Mucosa of stomach (tissue), 1 donor: ENCODE results near the gene LST1.
"Not testable (repeated sequence)": the region's sequence is repeated elsewhere in the genome, so short reads cannot be mapped to it uniquely, and the experiment has no call there.

Experiments used
- H3K27me3 ChIP-seq: one replicate; pipeline ENCODE4 v1.7.0; 2013; ENCODE audit warnings: mild to moderate bottlenecking, low read length; ENCODE audit not compliant: control insufficient read depth, insufficient read depth
- H3K36me3 ChIP-seq: one replicate; pipeline ENCODE4 v1.7.0; 2013; ENCODE audit warnings: low read length; ENCODE audit not compliant: control insufficient read depth, insufficient read depth
- H3K4me1 ChIP-seq: one replicate; pipeline ENCODE4 v1.7.0; 2013; ENCODE audit warnings: mild to moderate bottlenecking, low read length; ENCODE audit not compliant: control insufficient read depth, insufficient read depth
- H3K4me3 ChIP-seq: one replicate; pipeline ENCODE4 v1.7.0; 2013; ENCODE audit warnings: low read length
- H3K9ac ChIP-seq: one replicate; pipeline ENCODE4 v1.7.0; 2013; ENCODE audit warnings: mild to moderate bottlenecking, low read length, moderate library complexity
- H3K9me3 ChIP-seq: one replicate; pipeline ENCODE4 v1.7.0; 2013; ENCODE audit warnings: mild to moderate bottlenecking, low read length, moderate library complexity; ENCODE audit not compliant: control insufficient read depth
- donor health status: Pancreatic carcinoma.

Gene LST1

GRCh38 chr6:31547727-31548543, 38.1 kb upstream of the LST1 start:
- Histone ChIP-seq H3K9me3 (no peaks in the 10 kb centered on the region), H3K36me3 (no peaks in the 10 kb centered on the region), H3K4me3 (peak overlapping the region; percentile 20), H3K4me1 (peaks cover 18% of the 10 kb centered on the region), H3K27me3 (no peaks in the 10 kb centered on the region), H3K9ac (peak overlapping the region; percentile 91)

- no peaks in the 10 kb centered on the region for H3K36me3 ChIP-seq
- H3K9me3 ChIP-seq = no peaks in the 10 kb centered on the region
- peak overlapping the region; percentile 91 for H3K9ac ChIP-seq
- H3K4me1 ChIP-seq = peaks cover 15% of the 10 kb centered on the region
- H3K4me3 ChIP-seq = peak overlapping the region; percentile 20
- H3K27me3 ChIP-seq = no peaks in the 10 kb centered on the region
Measured at GRCh38 chr6:31548544-31548873, 37.6 kb upstream of the LST1 start.

GRCh38 chr6:31551371-31551770, 34.7 kb upstream of the LST1 start:
- H3K4me1 ChIP-seq = peaks cover 13% of the 10 kb centered on the region
- H3K4me3 ChIP-seq, H3K9ac ChIP-seq, H3K9me3 ChIP-seq, H3K27me3 ChIP-seq, H3K36me3 ChIP-seq: not testable (repeated sequence)

GRCh38 chr6:31556307-31556706, 29.8 kb upstream of the LST1 start:
- no peaks in the 10 kb centered on the region for H3K4me1 ChIP-seq
- no peak overlapping the region for H3K9ac ChIP-seq
- no peaks in the 10 kb centered on the region for H3K36me3 ChIP-seq
- H3K4me3 ChIP-seq = no peak overlapping the region
- no peaks in the 10 kb centered on the region for H3K27me3 ChIP-seq
- H3K9me3 ChIP-seq = no peaks in the 10 kb centered on the region

GRCh38 chr6:31557443-31558317, 28.4 kb upstream of the LST1 start:
- Histone ChIP-seq H3K9me3 (no peaks in the 10 kb centered on the region), H3K4me3 (no peak overlapping the region), H3K27me3 (no peaks in the 10 kb centered on the region), H3K4me1 (no peaks in the 10 kb centered on the region), H3K36me3 (no peaks in the 10 kb centered on the region), H3K9ac (peak overlapping the region; percentile 15)

GRCh38 chr6:31558318-31558625, 27.8 kb upstream of the LST1 start:
- no peaks in the 10 kb centered on the region for H3K36me3 ChIP-seq
- H3K27me3 ChIP-seq = no peaks in the 10 kb centered on the region
- no peak overlapping the region for H3K9ac ChIP-seq
- no peaks in the 10 kb centered on the region for H3K4me1 ChIP-seq
- no peaks in the 10 kb centered on the region for H3K9me3 ChIP-seq
- H3K4me3 ChIP-seq = no peak overlapping the region

- Histone ChIP-seq H3K4me1 (no peaks in the 10 kb centered on the region), H3K4me3 (no peak overlapping the region), H3K27me3 (no peaks in the 10 kb centered on the region), H3K36me3 (no peaks in the 10 kb centered on the region), H3K9ac (no peak overlapping the region), H3K9me3 (no peaks in the 10 kb centered on the region)
Measured at GRCh38 chr6:31558631-31559500, 27.2 kb upstream of the LST1 start.

GRCh38 chr6:31559606-31559957, 26.5 kb upstream of the LST1 start:
- Histone ChIP-seq H3K27me3 (no peaks in the 10 kb centered on the region), H3K4me1 (no peaks in the 10 kb centered on the region), H3K9ac (no peak overlapping the region), H3K36me3 (no peaks in the 10 kb centered on the region), H3K4me3 (no peak overlapping the region), H3K9me3 (no peaks in the 10 kb centered on the region)

- Histone ChIP-seq H3K9ac (no peak overlapping the region), H3K27me3 (no peaks in the 10 kb centered on the region), H3K9me3 (no peaks in the 10 kb centered on the region), H3K4me1 (no peaks in the 10 kb centered on the region), H3K4me3 (no peak overlapping the region), H3K36me3 (no peaks in the 10 kb centered on the region)
Measured at GRCh38 chr6:31559958-31560696, 25.9 kb upstream of the LST1 start.

GRCh38 chr6:31560697-31561058, 25.4 kb upstream of the LST1 start:
- no peaks in the 10 kb centered on the region for H3K4me1 ChIP-seq
- H3K9ac ChIP-seq = no peak overlapping the region
- H3K4me3 ChIP-seq = no peak overlapping the region
- no peaks in the 10 kb centered on the region for H3K36me3 ChIP-seq
- no peaks in the 10 kb centered on the region for H3K27me3 ChIP-seq
- no peaks in the 10 kb centered on the region for H3K9me3 ChIP-seq

GRCh38 chr6:31567531-31568370, 18.3 kb upstream of the LST1 start:
- Histone ChIP-seq H3K36me3 (no peaks in the 10 kb centered on the region), H3K9ac (no peak overlapping the region), H3K27me3 (peaks cover 3% of the 10 kb centered on the region), H3K4me3 (no peak overlapping the region), H3K9me3 (no peaks in the 10 kb centered on the region), H3K4me1 (no peaks in the 10 kb centered on the region)
